ENCODE data around the gene BUD23. TPM values are rescaled to one million over a fixed set of nuclear protein-coding genes. Genes with fewer than 3 reads are reported as not detected.

Gene BUD23
- total and polyA plus RNA-seq, 3 donors from 2014 or later, result 231 to 252 (median 241) TPM

DNA sequence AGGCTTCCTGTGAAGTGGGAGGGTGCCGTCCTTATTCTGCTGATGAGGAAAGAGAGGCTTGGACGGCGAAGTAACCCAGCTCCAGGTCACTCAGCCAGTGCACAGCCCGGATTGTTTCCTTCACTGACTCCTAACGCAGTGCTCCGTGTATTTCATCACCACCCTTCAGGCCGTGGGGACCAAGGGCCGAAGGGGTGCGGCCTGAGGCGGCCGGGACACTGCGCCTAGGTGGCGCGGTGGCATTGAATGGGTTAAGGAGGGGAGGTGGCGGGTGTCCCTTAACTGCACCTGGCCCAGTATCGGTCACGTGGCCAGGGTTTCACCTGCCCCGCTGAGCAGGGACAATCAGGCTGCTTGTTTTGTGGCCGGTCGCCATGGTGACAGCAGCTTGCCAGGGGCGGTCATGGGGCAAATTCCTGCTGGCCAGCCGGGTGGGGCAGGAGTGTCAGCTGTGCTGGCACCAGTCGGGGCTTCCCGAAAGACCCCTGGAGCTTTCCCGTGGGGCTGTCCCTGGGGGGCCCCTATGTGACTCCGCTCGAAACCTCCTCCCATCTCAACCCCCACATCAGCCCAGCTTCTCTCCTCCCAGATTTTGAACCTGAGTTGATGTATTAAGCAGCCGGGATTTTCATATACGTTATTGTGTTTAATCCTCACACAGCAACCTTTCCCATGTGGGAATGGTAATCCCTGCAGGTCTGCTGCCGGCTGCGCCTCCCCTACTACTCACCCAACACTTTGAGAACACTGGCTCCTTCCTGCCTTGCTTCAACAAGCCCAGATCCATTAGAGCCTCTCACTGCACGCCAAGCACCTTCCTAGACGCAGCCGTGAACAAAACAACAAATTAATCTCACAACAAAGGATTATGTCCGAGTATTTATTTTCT is 59.6 kb downstream of the BUD23 start:
- no peaks in the 10 kb centered on the region for H3K9me3 ChIP-seq
- intact Hi-C loops (cut with DNase I; ENCODE audit: low total_unique reads), result no loop called here
- TF ChIP-seq, protein P1, sequence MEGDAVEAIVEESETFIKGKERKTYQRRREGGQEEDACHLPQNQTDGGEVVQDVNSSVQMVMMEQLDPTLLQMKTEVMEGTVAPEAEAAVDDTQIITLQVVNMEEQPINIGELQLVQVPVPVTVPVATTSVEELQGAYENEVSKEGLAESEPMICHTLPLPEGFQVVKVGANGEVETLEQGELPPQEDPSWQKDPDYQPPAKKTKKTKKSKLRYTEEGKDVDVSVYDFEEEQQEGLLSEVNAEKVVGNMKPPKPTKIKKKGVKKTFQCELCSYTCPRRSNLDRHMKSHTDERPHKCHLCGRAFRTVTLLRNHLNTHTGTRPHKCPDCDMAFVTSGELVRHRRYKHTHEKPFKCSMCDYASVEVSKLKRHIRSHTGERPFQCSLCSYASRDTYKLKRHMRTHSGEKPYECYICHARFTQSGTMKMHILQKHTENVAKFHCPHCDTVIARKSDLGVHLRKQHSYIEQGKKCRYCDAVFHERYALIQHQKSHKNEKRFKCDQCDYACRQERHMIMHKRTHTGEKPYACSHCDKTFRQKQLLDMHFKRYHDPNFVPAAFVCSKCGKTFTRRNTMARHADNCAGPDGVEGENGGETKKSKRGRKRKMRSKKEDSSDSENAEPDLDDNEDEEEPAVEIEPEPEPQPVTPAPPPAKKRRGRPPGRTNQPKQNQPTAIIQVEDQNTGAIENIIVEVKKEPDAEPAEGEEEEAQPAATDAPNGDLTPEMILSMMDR (IDR thresholded peaks at IDR 0.05), result no peak
- no peak for TF ChIP-seq POLR2A (IDR thresholded peaks at IDR 0.05)
- no peak for DNase-seq
- no peaks in the 10 kb centered on the region for H3K36me3 ChIP-seq (ENCODE audit: low read depth, missing control alignments)
- H3K4me3 ChIP-seq, result no peak overlapping the region
- H3K27ac ChIP-seq, result no peak overlapping the region
- WGBS, 2 donors, result 58 to 61% methylated on average over 30 to 34 of the region's 35 CpGs
- no peaks in the 10 kb centered on the region for H3K27me3 ChIP-seq
- peaks cover 2% of the 10 kb centered on the region for H3K4me1 ChIP-seq

DNA sequence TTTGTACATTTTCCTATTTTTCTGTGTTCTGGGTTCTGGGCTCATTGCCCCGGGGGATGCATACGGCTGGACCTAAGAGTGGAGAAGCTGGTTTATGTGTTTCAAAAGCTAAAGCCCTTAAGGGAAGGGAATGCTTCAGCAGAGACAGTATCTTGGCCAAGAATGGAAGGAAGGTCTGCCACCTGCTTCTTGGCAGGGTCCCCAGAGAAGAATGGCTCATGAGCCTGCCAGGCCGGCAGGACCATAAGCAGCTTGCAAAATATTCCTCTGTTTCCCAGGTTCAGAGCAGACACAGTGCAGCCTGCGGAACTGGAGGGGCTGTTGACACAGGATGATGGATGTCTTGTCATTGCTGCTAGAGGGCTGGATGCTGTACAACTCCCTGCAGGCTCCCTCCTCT is 63.0 kb downstream of the BUD23 start:
- DNase-seq, result no peak
- WGBS, 2 donors, result 78 to 83% methylated on average over 4 of the region's 4 CpGs
- intact Hi-C loops (cut with DNase I; ENCODE audit: low total_unique reads), result no loop called here

More for the DNA sequence above, 63.0 kb downstream of the BUD23 start:
- Histone ChIP-seq H3K27ac (no peak overlapping the region), H3K4me1 (no peaks in the 10 kb centered on the region), H3K27me3 (no peaks in the 10 kb centered on the region), H3K36me3 (ENCODE audit: low read depth, missing control alignments) (no peaks in the 10 kb centered on the region), H3K4me3 (no peak overlapping the region), H3K9me3 (no peaks in the 10 kb centered on the region)
- TF ChIP-seq, protein P1 (IDR thresholded peaks at IDR 0.05), result no peak
- no peak for TF ChIP-seq POLR2A (IDR thresholded peaks at IDR 0.05)

MicroRNA genes within 50 kb of the gene (microRNA counts, 767-probe panel; counts per million panel counts)
- microRNA hsa-miR-4284, result 0 to 152 counts per million in 2 donors

Small RNA genes within 50 kb of the gene (microRNA-seq; reads per million reads assigned to microRNA genes)
- gene MIR4284 (ENCODE audit: borderline number of aligned reads in 2 of 2, borderline replicate concordance in 1 of 2), result 0 reads per million in 2 donors

Small RNA genes within 50 kb of the gene (small RNA-seq; reads per million reads assigned to genes)
- gene MIR4284, result 0 reads per million in 2 donors
- gene RN7SL265P, result 0 reads per million in 2 donors

Other genes starting within 250 kb of the BUD23 start
- 1 to 10 TPM; 5.6 to 8.3 TPM for gene FZD9, start 249.8 kb upstream of the BUD23 start, total RNA-seq
- 4.2 TPM for gene FZD9, start 249.8 kb upstream of the BUD23 start, polyA plus RNA-seq (ENCODE audit: insufficient read depth, low read depth, low replicate concordance)
- gene BAZ1B, start 161.3 kb upstream of the BUD23 start, total RNA-seq, result 10 to 100 TPM; 59.4 to 72.8 TPM
- 30.8 TPM for gene BAZ1B, start 161.3 kb upstream of the BUD23 start, polyA plus RNA-seq (ENCODE audit: insufficient read depth, low read depth, low replicate concordance)
- 10 to 100 TPM; 83.0 to 91.1 TPM for gene BCL7B, start 125.9 kb upstream of the BUD23 start, total RNA-seq
- gene BCL7B, start 125.9 kb upstream of the BUD23 start, polyA plus RNA-seq (ENCODE audit: insufficient read depth, low read depth, low replicate concordance), result 88.9 TPM
- 100 to 1,000 TPM; 211 to 224 TPM for gene TBL2, start 105.0 kb upstream of the BUD23 start, total RNA-seq
- gene TBL2, start 105.0 kb upstream of the BUD23 start, polyA plus RNA-seq (ENCODE audit: insufficient read depth, low read depth, low replicate concordance), result 579 TPM
- 100 to 1,000 TPM; 160 to 215 TPM for gene MLXIPL, start 59.1 kb upstream of the BUD23 start, total RNA-seq
- gene MLXIPL, start 59.1 kb upstream of the BUD23 start, polyA plus RNA-seq (ENCODE audit: insufficient read depth, low read depth, low replicate concordance), result 34.2 TPM
- 10 to 100 TPM; 15.0 to 24.8 TPM for gene VPS37D, start 15.8 kb upstream of the BUD23 start, total RNA-seq
- gene VPS37D, start 15.8 kb upstream of the BUD23 start, polyA plus RNA-seq (ENCODE audit: insufficient read depth, low read depth, low replicate concordance), result 10.3 TPM
- 10 to 100 TPM; 19.7 to 25.0 TPM for gene DNAJC30, start 144 bp upstream of the BUD23 start, total RNA-seq
- 27.7 TPM for gene DNAJC30, start 144 bp upstream of the BUD23 start, polyA plus RNA-seq (ENCODE audit: insufficient read depth, low read depth, low replicate concordance)
- 10 to 100 TPM; 24.7 to 28.2 TPM for gene STX1A, start 36.1 kb downstream of the BUD23 start, total RNA-seq
- 13.2 TPM for gene STX1A, start 36.1 kb downstream of the BUD23 start, polyA plus RNA-seq (ENCODE audit: insufficient read depth, low read depth, low replicate concordance)
- 10 to 100 TPM; 29.0 to 33.1 TPM for gene ABHD11, start 55.2 kb downstream of the BUD23 start, total RNA-seq
- 21.6 TPM for gene ABHD11, start 55.2 kb downstream of the BUD23 start, polyA plus RNA-seq (ENCODE audit: insufficient read depth, low read depth, low replicate concordance)
- gene CLDN3, start 86.7 kb downstream of the BUD23 start, total RNA-seq, result 1 to 10 TPM; 1.9 to 5.1 TPM
- 6.1 TPM for gene CLDN3, start 86.7 kb downstream of the BUD23 start, polyA plus RNA-seq (ENCODE audit: insufficient read depth, low read depth, low replicate concordance)
- under 1 TPM; 0.93 to 0.94 TPM for gene CLDN4, start 147.4 kb downstream of the BUD23 start, total RNA-seq
- 4.3 TPM for gene CLDN4, start 147.4 kb downstream of the BUD23 start, polyA plus RNA-seq (ENCODE audit: insufficient read depth, low read depth, low replicate concordance)
- gene METTL27, start 158.9 kb downstream of the BUD23 start, total RNA-seq, result 1 to 10 TPM; 3.5 to 3.7 TPM
- 5.6 TPM for gene METTL27, start 158.9 kb downstream of the BUD23 start, polyA plus RNA-seq (ENCODE audit: insufficient read depth, low read depth, low replicate concordance)
- gene TMEM270, start 177.6 kb downstream of the BUD23 start, total RNA-seq, result 10 to 100 TPM; 37.3 to 70.1 TPM
- gene TMEM270, start 177.6 kb downstream of the BUD23 start, polyA plus RNA-seq (ENCODE audit: insufficient read depth, low read depth, low replicate concordance), result 113 TPM